Activated CD4-positive, alpha-beta T cell treated with anti-CD3 and anti-CD28 coated beads, Interleukin-2, amount 50 U/mL, for 24 hours (primary cell): Measurements from ENCODE around the gene OSM.
"Not testable (repeated sequence)": the region's sequence is repeated elsewhere in the genome, so short reads cannot be mapped to it uniquely, and the experiment has no call there.

Experiments used
- DNase-seq, 2 donors: peaks; one replicate each; pipeline ENCODE4 v3.0.0-alpha.2; 2020; ENCODE audit warnings: low read depth in 1 of 2, low spot score in 1 of 2

The OSM gene

DNA sequence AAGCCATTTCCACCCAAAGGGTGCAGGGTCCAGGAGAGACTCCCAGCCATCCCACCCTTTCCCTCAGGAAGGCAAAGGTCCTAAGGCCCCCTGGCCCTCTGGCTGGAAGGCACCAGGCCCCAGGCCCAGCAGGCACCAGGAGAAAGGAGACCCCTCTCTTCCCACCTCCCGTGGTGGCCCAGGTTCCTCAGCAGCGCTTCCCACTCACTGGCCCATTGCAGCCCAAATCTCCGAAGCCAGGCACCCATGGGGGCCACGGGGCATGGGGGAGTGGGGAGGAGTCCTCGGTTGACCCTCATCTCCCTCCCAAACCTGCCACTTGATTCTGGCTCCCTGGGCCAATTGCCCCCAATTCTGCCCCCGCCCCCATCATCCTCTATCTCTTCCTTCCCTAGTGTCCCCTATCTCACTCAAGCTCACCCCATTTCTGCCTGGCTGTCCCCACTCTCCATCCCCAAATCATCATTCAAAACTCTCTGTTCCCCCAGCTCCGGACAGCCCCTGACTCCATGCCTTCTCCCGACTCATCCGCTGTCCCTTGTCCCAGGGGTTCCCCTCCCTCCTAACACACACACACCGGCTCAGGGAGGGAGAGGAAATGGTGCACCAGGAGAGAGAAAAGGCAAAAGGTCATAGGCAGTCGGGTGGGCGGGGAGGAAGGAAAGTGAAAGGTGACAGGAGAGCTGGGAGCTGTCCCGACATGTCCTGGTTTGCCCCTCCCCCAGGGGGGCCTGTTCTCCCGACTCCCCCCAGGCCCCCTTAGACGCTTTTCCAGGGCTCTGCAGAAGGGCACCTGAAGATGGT lies 21.3 kb downstream of the OSM start:
- no peak for DNase-seq

DNA sequence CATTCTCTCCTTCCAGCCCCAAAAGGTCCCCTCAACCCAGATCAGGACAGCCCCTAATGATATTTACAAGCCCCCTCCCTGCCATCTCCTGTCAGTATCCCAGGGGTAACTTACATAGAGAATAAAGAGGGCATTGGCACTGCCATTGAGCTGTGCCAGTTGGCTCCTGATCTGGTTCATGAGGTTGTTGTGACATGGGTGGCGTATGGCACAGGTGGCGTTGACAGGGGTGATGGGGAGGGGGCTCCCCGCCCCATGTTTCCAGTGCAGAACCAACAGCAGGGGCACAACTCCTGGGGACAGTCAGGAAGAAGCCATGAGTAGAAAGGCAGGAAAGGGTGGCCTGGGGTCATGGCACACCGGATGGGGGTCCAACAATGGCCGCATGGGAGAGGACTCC lies 22.0 kb downstream of the OSM start:
- no peak for DNase-seq

DNA sequence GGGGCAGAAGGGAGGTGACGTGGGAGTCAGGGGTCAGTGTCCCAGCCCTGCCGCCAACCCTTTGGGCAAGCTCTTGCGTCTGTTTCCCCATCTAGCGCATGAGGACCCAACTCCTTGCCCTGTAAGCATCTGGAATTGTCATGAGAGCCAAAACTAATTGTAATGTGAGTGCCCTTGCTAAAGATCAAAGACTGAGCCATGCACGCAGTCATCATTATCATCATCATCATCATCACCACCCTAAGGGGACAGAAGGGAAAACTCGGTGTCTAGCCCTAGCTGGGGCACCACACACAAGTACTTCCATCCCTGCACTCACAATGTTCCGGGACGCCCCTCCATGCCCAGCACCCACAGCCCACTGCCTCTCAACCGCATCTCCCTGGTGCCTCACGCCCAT lies 22.6 kb downstream of the OSM start:
- DNase-seq = no peak

DNA sequence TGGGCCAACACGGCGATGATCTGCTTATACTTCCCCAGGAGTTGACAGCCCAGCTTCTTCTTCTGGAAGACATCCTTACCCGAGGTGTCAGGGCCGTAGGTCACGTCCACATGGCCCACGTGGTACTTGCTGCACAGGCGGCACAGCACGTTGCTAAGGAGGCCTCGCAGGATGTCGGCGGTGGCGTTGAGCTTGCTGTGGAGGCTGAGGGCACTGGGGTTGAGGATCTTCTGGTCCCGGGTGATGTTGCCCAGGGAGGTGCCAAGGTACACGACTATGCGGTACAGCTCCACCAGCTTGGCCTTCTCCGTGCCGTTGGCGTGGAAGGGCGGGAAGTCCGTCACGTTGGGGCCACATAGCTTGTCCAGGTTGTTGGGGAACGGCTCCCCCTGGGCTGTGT lies 23.0 kb downstream of the OSM start:
- DNase-seq = no peak

DNA sequence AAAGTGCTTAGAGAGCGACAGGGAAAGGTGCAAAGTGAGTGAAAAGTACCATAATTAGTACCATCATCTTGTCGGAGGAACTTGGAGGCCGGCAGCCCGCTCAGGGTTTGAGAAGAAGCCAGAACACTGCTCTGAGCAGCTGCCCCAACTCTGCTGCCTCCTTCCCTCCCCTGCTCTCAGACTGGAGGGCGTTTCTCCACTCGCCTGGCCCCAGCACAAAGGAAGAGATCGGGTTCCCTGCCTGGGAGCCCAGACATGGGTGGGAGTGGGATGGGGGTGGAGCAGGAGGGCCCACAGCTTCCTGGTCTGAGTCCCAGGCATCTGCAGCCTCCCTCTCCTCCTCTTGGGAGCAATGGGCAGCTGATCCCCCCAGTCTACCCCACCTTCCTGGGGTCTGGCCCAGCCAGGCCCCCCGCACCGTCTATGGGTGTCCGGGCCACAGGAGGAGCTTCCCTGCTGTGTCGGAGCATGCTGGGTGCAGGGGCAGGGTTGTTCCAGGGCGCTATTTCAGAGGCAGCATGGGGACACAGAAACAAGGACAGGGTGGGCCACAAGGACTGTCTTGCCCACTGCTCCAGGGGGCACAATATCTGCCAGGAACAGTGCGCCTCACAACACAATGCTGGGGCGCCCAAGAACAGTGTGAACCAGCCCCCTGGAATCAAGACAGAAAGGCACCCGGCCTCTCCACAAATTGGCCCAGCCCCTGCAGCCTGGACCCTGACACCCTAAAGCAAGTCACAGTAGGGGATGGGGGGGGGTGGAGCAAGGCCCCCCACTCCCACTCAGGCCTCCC lies 24.9 kb downstream of the OSM start:
- DNase-seq = no peak

DNA sequence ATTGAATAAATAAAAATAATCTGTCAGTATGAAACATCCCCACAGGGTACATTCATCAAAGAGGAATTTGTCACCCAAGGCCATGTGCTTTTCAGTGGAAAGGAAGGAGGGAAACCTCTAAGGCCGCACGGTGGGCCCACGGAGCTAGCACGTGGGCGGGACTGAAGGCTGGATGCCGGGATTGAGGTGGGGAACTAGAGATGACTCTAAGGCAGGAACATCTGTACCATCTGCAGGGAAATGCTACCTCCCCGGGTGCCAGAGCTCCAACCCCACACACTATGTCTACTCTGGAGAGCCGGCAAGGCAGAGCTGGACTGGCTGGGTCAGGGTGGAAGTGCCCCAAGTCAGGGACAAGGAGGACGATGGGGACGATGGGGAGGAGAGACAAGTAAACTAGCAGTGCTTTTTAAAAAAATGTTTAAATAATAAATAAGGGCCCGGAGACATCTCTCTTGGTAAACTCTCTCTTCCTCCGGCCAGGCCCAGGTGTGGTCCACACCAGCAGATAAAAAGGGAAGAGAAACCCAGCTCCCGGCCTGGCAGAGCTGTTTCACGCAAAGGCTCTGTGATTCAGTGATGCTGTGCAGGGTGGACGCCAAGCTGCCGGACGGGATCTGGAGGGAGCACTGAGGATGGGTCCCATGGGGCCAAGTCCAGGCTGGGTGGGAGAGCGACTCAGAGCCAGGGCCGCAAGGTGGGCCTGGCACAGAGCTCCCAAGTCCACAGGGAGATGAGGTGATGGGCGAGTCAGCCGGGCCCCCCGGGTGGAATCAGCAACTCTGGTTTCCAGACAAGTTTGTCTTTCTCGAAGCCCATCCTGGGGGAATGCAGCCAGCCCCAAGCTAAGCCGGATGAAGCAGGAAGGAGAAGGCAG lies 25.9 kb downstream of the OSM start:
- no peak for DNase-seq

DNA sequence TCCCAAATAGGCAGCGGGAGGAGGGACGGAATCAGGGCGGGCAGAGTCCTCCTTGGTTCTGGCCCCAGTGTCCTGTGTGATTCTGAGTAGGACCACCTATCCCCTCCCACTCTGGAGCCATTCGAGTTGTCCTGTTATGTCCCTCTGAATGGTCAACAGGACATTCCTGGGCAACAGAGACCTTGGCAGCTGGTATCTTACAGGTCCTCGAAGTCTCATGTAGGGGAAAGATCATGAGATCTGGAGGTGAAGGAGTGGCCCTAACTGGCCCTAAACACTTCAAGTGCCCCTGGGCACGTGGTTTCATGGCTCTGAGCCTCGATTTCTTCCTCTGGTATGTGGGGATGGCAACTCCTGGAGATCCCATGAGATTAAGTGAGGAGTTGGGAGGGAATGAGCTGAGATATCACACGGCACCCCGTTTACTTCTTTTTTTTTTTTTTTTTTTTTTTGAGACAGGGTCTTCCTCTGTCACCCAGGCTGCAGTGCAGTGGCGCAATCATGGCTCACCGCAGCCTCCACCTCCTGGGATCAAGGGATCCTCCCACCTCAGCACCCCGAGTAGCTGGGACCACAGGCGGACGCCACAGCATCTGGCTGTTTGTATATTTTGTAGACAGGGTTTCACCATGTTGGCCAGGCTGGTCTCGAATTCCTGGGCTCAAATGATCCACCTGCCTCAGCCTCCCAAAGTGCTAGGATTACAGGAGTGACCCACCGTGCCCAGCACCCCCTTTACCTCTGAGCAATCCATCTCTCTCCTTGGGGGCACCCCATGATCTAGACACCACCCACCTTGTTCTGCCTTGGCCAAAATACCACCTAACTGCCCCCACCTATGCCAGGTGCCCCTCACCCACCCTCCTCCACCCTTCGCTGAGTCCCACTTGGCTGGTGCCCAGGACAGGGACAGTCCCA lies 26.9 kb downstream of the OSM start:
- DNase-seq = no peak

DNA sequence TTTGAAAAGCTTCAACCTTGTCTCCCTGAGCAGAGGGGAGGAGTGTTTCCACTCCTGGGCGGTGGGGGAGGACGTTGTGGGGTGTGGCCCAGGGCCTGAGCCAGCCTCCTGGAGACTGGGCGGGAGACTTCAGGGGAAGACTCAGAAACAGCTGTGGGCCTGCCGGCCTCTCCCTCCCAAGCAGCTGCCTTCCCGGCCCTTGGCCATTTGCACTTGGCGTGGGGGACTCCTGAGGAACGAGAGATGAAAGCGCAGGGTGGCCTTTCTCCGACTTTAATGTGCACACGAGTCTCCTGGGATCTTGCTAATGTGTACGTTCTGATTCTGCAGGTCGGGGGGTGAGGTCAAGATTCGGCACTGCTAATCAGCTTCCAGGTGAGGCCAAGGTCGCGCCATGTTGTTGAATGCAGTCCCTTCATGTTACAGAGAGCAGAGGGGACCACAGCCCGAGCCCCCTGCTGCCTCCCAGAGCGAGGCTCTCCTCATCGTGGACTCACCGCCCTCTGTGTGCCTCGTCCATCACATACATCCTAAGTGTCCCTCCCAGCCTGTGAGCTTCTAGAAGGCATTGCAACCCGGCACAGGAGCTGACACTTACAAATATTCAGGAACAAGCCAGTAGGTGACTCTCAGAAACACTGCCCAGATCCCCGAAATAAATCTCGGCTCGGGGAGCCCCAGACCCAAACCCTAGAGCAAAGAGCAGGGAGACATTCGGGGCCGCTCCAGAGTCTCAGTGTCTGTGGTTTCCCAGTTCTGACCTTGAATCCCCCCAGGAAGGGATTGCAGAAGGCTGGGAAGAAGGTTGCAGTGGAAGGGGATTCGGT lies 27.8 kb downstream of the OSM start:
- DNase-seq = no peak

DNA sequence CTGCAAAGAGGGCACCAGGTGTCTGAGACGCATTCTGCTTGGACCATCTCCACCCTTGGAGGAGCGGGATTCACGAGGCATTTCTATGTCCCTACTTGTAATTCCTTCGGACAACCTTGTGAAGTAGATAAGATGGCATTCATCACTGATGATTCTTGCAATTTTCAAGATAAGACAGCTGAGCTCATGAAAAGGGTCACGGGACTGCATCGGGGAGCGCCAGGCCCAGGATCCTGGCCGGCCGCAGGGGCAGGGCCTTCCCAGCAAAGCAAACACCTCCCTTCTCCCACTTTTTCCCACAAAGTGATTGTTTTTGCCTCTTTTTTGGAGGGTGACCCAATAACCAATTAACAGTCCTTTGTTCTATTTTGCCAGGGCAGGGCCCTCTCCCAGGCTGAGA lies 28.5 kb downstream of the OSM start:
- DNase-seq = no peak

DNA sequence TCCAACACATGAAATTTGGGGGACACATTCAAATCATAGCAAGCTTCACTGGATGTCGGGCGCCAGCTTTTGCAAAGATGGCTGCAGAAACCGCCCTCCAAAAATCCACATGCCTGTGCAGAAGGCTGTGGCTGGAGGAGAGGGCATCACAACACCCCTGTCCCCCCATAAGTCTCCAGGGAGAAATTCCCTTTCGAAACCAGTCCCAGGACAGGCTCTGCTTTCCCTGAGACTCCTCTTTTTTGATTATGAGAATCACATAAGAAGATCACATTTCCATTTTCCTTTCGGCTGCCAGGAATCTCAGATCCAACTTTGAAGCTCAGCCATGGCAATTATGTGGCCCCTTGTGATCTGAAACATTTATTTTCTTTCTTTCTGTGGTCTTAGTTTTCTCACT lies 29.8 kb downstream of the OSM start:
- DNase-seq = no peak

DNA sequence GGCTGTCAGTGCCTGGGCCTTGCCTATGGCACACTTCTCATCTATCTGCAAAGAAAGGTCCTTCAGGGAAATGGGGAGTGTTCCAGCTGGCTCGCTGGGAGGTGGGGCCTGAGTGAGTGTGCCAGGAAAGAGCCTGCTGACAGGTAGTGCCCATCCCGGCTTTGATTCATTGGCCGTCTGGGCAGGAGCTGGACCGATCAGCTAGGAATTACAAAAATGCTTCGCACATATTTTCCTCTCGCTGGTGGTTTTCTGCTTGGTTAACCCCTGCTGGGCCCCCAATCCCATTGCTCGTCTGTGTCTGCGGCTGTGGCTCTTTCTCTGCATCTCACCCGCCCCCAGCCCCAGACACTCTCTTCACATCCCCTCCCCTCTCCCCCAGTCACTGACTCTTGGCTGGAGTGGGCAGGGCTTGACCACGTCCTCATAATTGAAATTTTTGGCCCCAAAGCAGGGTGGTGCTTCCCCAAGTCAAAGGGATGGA lies 30.9 kb downstream of the OSM start:
- no peak for DNase-seq

DNA sequence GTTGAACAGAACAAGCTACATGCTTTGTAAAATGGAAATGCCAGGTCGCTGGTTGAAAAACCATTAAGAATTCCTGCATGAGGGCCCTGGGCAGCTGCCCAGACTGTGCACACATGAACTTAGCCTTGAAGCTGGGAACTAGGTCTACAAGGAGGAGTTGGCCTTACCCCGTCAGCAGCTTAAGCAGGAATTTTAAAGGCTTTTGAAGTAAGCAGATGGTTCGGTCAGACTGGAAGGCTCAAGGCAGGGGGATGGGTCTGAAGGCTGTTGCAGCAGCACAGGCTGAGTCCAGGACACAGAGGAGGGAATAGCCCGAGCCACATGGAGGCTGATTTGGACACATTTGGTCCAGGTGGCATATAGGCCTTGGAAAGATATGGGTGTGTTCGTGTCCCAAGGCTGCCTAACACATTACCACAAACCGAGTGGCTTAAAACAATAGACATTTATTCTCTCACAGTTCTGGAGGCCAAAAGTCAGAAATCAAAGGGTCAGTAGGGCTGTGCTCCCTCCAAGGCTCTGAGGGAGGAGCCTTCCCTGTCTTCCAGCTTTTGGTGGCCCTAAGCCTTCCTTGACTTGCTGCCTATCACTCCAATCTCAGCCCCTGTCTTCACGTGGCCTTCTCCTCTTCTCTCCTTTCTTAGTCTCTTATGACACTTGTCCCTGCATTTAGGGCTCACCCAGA lies 31.7 kb downstream of the OSM start:
- no peak for DNase-seq

DNA sequence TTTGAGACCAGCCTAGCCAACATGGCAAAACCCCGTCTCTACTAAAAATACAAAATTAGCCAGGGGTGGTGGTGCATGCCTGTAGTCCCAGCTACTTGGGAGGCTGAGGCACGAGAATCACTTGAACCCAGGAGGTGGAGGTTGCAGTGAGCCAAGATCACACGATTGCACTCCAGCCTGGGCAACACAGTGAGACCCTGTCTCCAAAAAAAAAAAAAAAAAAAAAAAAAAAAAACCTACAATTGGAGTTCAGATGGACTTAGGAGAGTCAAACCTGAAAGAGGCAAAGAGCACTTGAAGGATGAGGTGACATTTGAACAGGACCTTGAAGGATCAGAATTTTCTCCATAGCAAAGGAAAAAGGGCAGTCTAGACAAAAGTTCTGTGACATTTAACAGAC lies 32.3 kb downstream of the OSM start:
- not testable (repeated sequence) for DNase-seq

DNA sequence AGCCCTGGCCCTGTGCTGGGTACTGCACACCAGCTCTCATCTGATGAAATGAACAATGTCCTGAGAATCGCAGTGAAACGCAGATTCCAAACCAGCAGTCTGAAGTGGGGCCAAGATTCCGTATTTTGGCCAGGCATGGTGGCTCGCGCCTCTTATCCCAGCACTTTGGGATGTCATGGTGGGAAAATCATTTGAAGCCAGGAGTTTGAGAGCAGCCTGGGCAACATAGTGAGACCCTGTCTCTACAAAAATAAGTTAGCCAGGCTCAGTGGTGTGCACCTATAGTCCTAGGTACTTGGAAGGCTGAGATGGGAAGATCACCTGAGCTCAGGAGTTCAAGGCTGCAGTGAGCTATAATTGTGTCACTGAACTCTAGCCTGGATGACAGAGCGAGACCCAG lies 33.1 kb downstream of the OSM start:
- no peak for DNase-seq

DNA sequence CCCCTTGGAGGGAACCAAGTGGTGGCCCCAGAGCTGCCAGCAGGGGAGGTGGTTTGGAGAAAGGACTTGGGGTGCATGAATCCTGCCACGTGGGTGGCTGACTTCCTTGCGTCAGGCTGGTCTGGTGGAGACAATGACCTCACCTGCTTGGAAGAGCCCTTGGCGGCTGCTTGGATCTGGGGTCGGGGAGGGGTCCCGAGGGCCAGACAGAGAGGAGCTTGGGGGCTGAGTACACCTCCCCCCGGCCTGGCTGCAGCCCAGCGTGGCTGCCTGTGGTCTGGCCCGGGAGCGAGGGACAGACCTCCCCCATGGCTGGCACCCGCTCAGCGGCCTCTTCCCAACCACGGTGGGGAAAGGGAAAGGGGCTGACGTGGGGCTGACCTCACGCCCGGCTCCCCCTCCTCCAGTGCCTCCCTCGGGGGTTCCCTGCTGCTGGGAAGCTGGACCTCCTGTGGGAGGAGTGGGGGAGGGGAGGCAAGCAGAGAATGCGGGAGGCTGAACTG lies 33.9 kb downstream of the OSM start:
- no peak for DNase-seq

DNA sequence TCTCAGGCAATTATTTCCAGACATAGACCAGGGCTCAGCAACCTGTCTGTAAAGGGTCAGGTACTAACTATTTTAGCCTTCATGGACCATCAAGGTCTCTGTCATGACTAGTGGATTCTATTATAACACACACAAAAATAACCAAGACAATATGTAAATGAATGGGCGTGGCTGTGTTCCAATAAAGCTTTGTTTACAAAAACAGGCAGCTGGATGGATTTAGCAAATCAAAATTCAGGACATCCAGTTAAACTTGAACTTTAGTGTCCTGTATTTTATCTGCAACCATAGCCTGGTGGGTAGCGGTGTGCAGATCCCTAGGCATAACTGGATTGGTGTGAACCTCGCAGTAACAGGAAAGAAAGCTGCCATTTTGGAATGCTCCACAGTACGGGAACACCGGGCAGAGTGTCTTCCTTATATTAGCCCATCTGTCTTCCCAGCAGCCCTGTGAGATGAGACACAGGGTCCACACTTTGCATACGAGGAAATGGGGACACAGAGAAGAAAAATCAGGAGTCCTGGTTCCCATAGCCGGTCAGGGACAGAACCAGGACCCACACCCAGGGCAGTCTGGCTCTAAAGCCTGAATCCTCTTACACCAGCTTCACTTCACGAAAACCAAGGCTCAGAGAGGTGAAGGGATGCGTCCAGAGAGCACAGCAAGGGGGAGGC lies 35.7 kb downstream of the OSM start:
- no peak for DNase-seq

DNA sequence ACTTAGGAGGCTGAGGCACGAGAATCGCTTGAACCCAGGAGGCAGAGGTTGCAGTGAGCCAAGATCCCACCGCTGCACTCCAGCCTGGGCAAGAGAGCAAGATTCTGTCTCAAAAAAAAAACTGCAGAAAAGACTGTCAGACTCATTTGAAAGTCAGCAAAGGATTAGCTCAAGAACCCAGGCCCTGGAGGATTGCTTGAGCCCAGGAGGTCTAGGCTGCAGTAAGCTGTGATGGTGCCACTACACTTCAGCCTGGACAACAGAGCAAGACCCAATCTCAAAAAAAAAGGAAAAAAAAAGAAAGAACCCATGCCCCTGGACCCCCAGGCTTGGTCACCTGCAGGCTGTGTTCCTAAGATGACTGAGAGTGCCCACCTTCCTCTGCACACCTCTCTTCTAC lies 36.3 kb downstream of the OSM start:
- DNase-seq = no peak
